AG04449 (cell line): ENCODE data around the gene KRTAP4-1.

Experiments used
- CTCF ChIA-PET: fragments of 350-600 bp; formaldehyde crosslinking; extraction: SDS; loops from one replicate; lab custom pipeline; 2021; ENCODE audit warnings: antibody characterized with exemption; lab: Yijun Ruan, JAX
- POLR2A ChIA-PET: fragments of 400-600, 350-600 bp; formaldehyde crosslinking; extraction: SDS; loops from one replicate; lab custom pipeline; 2020; ENCODE audit warnings: antibody characterized with exemption, inconsistent platforms; lab: Yijun Ruan, JAX
- DNase-seq: peaks from one replicate; pipeline ENCODE4 v3.0.0-alpha.2; 2010; ENCODE audit warnings: low read depth, low spot score
- H3K4me3 ChIP-seq: 2 replicates; pipeline ENCODE4 v1.5.1; 2011; ENCODE audit warnings: low read depth, mild to moderate bottlenecking, control low read depth, low read length
- TF ChIP-seq, protein P1 (sequence below): IDR thresholded peaks from one replicate; pipeline ENCODE4 v1.5.1; 2011; ENCODE audit warnings: mild to moderate bottlenecking, moderate library complexity, low read length, control low read depth, inconsistent platforms; ENCODE audit not compliant: insufficient read depth; ENCODE audit errors: missing control alignments

The KRTAP4-1 gene

DNA sequence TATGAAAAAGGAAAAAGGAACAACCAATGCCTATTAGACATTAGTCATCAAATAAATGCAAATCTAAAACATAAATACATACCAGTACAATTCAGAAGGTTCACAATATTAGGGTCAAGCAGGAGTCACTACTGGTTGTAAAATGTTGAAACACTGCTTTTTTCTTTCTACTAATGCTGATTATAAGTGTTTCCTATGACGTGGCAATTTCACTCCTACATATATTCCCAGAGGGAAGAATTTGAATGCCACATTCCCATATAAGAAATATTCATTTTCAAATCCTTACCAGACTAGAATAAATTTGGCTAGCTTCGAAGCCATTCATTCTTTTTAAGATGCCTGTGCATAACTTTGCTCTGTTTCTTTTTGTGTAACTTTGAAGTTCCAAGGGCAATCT, 39.1 kb upstream of the KRTAP4-1 start:
- DNase-seq: peak; percentile 2
- TF ChIP-seq, protein P1, sequence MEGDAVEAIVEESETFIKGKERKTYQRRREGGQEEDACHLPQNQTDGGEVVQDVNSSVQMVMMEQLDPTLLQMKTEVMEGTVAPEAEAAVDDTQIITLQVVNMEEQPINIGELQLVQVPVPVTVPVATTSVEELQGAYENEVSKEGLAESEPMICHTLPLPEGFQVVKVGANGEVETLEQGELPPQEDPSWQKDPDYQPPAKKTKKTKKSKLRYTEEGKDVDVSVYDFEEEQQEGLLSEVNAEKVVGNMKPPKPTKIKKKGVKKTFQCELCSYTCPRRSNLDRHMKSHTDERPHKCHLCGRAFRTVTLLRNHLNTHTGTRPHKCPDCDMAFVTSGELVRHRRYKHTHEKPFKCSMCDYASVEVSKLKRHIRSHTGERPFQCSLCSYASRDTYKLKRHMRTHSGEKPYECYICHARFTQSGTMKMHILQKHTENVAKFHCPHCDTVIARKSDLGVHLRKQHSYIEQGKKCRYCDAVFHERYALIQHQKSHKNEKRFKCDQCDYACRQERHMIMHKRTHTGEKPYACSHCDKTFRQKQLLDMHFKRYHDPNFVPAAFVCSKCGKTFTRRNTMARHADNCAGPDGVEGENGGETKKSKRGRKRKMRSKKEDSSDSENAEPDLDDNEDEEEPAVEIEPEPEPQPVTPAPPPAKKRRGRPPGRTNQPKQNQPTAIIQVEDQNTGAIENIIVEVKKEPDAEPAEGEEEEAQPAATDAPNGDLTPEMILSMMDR: no peak
- POLR2A ChIA-PET: no interaction called here
- CTCF ChIA-PET: no interaction called here
- no peak overlapping the region for H3K4me3 ChIP-seq

GRCh38 chr17:41215681-41216080, 31.0 kb upstream of the KRTAP4-1 start:
- POLR2A ChIA-PET: no interaction called here
- DNase-seq: no peak

GRCh38 chr17:41212524-41213169, 27.9 kb upstream of the KRTAP4-1 start:
- POLR2A ChIA-PET: interaction anchor here (0.6 kb wide), 1 partner anchor 450 kb away, joined by 3 read pairs; no protein-coding TSS in a partner anchor
- CTCF ChIA-PET: interaction anchor here (0.9 kb wide), 1 partner anchor 110 kb away, joined by 3 read pairs; no protein-coding TSS in a partner anchor

More at GRCh38 chr17:41215681-41216080, 31.0 kb upstream of the KRTAP4-1 start:
- no peak overlapping the region for H3K4me3 ChIP-seq
- TF ChIP-seq, protein P1: no peak
- CTCF ChIA-PET: no interaction called here

GRCh38 chr17:41211845-41212466, 27.2 kb upstream of the KRTAP4-1 start:
- DNase-seq: peak; percentile 7
- POLR2A ChIA-PET: interaction anchor here (0.6 kb wide), 1 partner anchor 451 kb away, joined by 3 read pairs; no protein-coding TSS in a partner anchor
- TF ChIP-seq, protein P1: no peak
- H3K4me3 ChIP-seq: no peak overlapping the region
- CTCF ChIA-PET: interaction anchor here (0.7 to 1.1 kb wide), 2 partner anchors 14 to 284 kb away, joined by 3 read pairs; no protein-coding TSS in a partner anchor

More at GRCh38 chr17:41212524-41213169, 27.9 kb upstream of the KRTAP4-1 start:
- TF ChIP-seq, protein P1: no peak
- DNase-seq: no peak
- no peak overlapping the region for H3K4me3 ChIP-seq

- TF ChIP-seq, protein P1: no peak
- no peak overlapping the region for H3K4me3 ChIP-seq
- ChIA-PET CTCF (no interaction called here), POLR2A (no interaction called here)
- no peak for DNase-seq
Measured at GRCh38 chr17:41199421-41200078, 14.8 kb upstream of the KRTAP4-1 start.
